Neural crest cell (in vitro differentiated cells): ENCODE data around the gene ITIH5. TPM values are rescaled to one million over a fixed set of nuclear protein-coding genes. Genes with fewer than 3 reads are reported as not detected.

ENCODE experiments used
- DNase-seq: peaks from one replicate; pipeline ENCODE4 v3.0.0; 2021; ENCODE audit warnings: low read depth, mixed read lengths, low spot score
- H3K27ac Mint-ChIP-seq: one replicate; pipeline ENCODE4 v1.8.0; 2021; ENCODE audit warnings: mild to moderate bottlenecking, mixed read lengths; ENCODE audit not compliant: unreplicated experiment
- H3K27me3 Mint-ChIP-seq: 2 replicates; pipeline ENCODE4 v1.8.0; 2021; ENCODE audit warnings: low read depth, mild to moderate bottlenecking, mixed read lengths
- H3K36me3 Mint-ChIP-seq: 2 replicates; pipeline ENCODE4 v1.8.0; 2021; ENCODE audit warnings: low read depth, mild to moderate bottlenecking, mixed read lengths
- H3K4me1 Mint-ChIP-seq: 2 replicates; pipeline ENCODE4 v1.8.0; 2021; ENCODE audit warnings: mixed read lengths
- H3K4me3 Mint-ChIP-seq: one replicate; pipeline ENCODE4 v1.8.0; 2021; ENCODE audit warnings: mild to moderate bottlenecking, mixed read lengths
- H3K9me3 Mint-ChIP-seq: 2 replicates; pipeline ENCODE4 v1.8.0; 2021; ENCODE audit warnings: mixed read lengths
- CTCF ChIP-seq: fragments of 200-600 bp; sonication (generic); conservative IDR thresholded peaks from 2 replicates; pipeline ENCODE4 v1.5.0; 2021; ENCODE audit warnings: antibody characterized with exemption, mild to moderate bottlenecking
- total RNA-seq: library from RNA; stranded (reverse); gene quantifications from 2 replicates; pipeline ENCODE4 v1.2.1, GENCODE V29; 2021

The ITIH5 gene
- total RNA-seq, 1 donor from 2014 or later = not detected

- H3K27me3 Mint-ChIP-seq = peaks cover 2% of the 10 kb centered on the region
- H3K36me3 Mint-ChIP-seq = no peaks in the 10 kb centered on the region
- peaks cover 4% of the 10 kb centered on the region for H3K4me1 Mint-ChIP-seq
Observed at GRCh38 chr10:7587168-7587864, 79.5 kb downstream of the ITIH5 start.

GRCh38 chr10:7585228-7585627 lies 81.5 kb downstream of the ITIH5 start:
- Mint-ChIP-seq H3K4me1 (peaks cover 4% of the 10 kb centered on the region), H3K27me3 (peaks cover 2% of the 10 kb centered on the region), H3K9me3 (no peaks in the 10 kb centered on the region), H3K36me3 (no peaks in the 10 kb centered on the region), H3K4me3 (no peak overlapping the region), H3K27ac (no peak overlapping the region)
- no peak for DNase-seq
- TF ChIP-seq CTCF = no peak

More at GRCh38 chr10:7587168-7587864, 79.5 kb downstream of the ITIH5 start:
- Mint-ChIP-seq H3K9me3 (no peaks in the 10 kb centered on the region), H3K4me3 (no peak overlapping the region), H3K27ac (no peak overlapping the region)
- TF ChIP-seq CTCF = no peak
- no peak for DNase-seq

- Mint-ChIP-seq H3K4me1 (peaks cover 4% of the 10 kb centered on the region), H3K9me3 (no peaks in the 10 kb centered on the region), H3K36me3 (no peaks in the 10 kb centered on the region), H3K27ac (no peak overlapping the region), H3K27me3 (no peaks in the 10 kb centered on the region), H3K4me3 (no peak overlapping the region)
- no peak for DNase-seq
- TF ChIP-seq CTCF = no peak
Observed at GRCh38 chr10:7583626-7584025, 83.1 kb downstream of the ITIH5 start.

- no peaks in the 10 kb centered on the region for H3K9me3 Mint-ChIP-seq
- H3K4me3 Mint-ChIP-seq = no peak overlapping the region
- TF ChIP-seq CTCF = no peak
- no peaks in the 10 kb centered on the region for H3K27me3 Mint-ChIP-seq
- no peaks in the 10 kb centered on the region for H3K36me3 Mint-ChIP-seq
- DNase-seq = no peak
- H3K4me1 Mint-ChIP-seq = no peaks in the 10 kb centered on the region
- H3K27ac Mint-ChIP-seq = no peak overlapping the region
Observed at GRCh38 chr10:7580520-7580919, 86.2 kb downstream of the ITIH5 start.

GRCh38 chr10:7579681-7580080 lies 87.1 kb downstream of the ITIH5 start:
- no peaks in the 10 kb centered on the region for H3K9me3 Mint-ChIP-seq
- H3K36me3 Mint-ChIP-seq = no peaks in the 10 kb centered on the region
- H3K4me1 Mint-ChIP-seq = no peaks in the 10 kb centered on the region
- H3K4me3 Mint-ChIP-seq = no peak overlapping the region
- no peak overlapping the region for H3K27ac Mint-ChIP-seq
- H3K27me3 Mint-ChIP-seq = no peaks in the 10 kb centered on the region
- DNase-seq = no peak
- no peak for TF ChIP-seq CTCF
